HUDEP-2 (cell line): Measurements from ENCODE around the gene NOCT.
"Not testable (repeated sequence)": the region's sequence is repeated elsewhere in the genome, so short reads cannot be mapped to it uniquely, and the experiment has no call there.

Experiments used
- DNase-seq, 76 experiments: peaks; one replicate each; lab custom pipeline; 2025; ENCODE audit not compliant: unreplicated experiment in 76 of 76; lab: John Stamatoyannopoulos, UW

Gene NOCT

DNA sequence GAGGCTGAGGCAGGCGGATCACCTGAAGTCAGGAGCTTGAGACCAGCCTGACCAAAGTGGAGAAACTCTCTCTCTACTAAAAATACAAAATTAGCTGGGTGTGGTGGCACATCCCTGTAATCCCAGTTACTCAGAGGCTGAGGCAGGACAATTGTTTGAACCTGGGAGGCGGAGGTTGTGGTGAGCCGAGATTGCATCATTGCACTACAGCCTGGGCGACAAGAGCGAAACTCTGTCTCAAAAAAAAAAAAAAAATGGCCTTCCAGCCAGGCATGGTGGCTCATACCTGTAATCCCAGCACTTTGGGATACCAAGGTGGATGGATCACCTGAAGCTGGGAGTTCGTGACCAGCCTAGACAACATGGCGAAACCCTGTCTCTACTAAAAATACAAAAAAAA lies 7.3 kb upstream of the NOCT start:
- DNase-seq, result not testable (repeated sequence)

DNA sequence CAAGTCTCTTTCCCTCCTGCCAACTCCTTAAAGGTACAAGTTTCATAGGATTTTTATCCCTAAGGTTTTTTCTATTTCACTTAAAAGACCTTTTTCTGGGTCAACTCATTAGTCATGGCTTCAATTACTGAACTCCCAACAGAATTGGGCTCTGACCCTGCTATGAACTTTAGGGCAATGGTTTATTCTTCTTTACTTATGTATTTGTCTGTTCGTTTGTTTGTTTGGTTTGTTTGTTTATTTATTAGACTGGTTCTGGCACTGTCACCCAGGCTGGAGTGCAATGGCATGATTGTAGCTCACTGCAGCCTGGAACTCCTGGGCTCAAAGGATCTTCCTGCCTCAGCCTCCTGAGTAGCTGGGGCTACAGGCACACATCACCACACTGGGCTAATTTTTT lies 5.9 kb upstream of the NOCT start:
- no peak for DNase-seq

DNA sequence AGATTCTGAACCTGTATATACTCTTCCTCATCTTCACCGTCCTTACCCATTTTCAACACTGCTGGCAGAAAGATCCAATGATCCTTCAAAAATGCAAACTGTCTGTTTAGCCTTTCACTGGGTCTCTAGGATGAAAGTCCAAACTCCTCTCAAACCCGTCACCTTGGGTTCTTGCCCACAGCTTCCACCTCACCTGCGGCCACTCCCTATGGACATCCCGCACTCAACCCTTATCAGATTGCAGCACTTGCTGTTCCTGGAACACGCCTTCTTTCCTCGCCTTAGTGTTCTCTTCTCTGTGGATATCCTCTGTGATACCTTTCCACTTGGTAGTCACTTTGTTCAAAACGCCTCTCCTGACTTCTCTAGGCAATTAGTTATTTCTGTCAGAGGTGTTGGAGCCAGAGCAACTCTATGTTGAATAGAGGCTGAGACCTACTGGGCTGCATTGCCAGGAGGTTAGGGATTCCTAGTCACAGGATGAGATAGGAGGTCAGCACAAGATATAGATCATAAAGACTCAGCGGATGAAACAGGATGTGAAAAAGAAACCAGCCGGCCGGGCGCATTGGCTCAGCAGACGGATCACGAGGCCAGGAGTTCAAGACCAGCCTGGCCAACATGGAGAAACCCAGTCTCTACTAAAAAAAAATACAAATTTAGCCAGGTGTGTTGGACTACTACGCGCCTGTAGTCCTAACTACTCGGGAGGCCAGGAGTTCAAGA lies 4.2 kb upstream of the NOCT start:
- DNase-seq, result no peak

DNA sequence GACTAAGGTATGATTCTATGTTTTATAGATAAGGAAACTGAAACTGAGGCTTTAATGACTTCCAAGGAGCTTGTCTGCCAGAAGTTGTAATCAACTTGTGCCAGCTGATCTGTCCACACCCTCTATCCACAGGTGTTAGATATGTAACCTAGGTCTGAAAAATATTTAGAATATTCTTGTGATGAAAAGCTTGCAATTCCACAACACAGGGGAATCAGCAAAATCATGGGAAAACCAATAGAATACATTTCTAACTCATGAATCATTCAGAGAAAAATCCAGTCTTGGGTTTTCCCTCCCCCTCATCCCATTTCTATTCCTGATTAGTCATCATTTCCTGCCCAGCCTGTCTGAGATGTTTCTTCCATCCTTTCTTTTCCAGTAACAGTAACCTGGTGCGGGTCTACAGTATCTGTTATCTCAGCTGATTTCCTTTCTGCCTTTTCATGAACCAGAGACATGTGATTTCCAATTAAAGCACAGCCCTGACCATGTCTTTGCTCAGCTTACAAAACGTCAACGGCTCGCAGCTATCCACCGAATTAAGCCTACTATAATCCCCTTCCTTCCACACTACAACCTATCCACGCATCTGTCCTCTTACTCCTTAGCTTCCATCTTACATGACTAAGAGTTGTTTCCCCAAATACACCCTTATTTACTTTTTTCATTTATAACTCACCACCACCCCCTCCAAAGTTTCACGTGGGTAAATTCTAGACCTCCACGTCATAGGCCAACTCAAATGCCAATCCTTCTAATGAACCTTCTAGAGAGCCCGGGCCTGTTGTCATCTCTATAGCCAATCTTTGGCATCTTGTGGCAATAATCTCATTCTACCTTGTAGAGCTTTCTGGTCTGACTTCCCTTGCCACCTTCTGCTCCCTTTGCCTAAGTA lies 961 bp upstream of the NOCT start:
- peak in 12 of 76 experiments; percentile 1 to 39 (median 20) for DNase-seq

DNA sequence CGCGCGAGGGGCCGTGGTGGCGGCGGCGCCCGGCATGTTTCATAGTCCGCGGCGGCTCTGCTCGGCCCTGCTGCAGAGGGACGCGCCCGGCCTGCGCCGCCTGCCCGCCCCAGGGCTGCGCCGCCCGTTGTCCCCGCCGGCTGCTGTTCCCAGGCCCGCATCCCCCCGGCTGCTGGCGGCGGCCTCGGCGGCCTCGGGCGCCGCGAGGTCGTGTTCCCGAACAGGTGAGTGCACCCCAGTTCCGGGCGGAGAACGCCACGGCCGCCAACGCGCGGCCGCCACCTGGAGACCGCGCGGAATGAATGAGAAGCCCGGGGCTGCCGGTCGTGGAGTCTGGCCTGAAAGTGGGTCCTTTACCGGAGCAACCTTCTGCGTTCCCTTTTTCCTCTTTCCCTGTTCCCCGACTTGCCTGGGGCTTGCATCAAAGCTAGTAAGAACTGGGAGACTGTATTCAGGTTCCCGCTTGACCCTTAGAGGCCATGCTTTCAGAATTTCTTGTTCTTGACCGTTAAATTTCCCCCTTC lies 429 bp downstream of the NOCT start:
- DNase-seq, result peak in 30 of 76 experiments; percentile 7 to 74 (median 31)

DNA sequence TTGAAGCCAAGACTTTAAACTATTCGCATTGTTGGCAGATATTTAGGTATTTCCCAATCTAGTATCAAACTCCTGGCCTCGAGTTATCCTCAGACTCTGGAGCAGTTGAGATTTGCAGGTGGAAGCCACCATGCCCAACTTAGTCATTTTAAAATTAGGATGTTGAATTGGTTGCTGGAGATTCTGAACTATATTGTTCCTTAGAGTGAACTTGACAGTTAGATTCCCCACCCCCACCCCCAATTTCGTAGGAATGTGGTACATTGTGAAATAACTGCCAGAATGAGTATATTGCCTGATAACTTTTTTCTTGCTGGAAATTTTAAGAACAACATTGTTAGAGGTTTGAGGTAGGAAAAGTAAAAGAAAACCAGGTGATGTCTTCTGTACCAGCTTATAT lies 2.3 kb downstream of the NOCT start:
- no peak for DNase-seq

DNA sequence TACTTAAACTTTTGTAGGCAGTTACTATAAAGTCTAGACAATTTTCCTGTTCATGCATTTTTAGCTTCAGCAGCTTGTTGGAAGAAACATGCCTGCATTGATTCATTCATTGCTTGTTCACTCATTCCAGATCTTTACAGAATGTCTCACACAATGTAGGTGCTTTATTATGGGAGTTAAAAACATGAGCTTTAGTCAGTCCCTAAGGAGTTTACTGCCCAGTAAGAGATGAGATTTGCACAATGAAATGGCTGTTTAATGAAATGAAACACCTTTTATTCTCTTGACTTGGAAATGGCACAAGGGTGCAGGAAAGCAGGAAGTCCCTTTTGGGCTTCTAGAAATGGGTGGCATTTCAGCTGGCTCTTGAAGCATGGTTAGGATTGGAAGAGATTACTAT lies 2.9 kb downstream of the NOCT start:
- DNase-seq, result no peak

DNA sequence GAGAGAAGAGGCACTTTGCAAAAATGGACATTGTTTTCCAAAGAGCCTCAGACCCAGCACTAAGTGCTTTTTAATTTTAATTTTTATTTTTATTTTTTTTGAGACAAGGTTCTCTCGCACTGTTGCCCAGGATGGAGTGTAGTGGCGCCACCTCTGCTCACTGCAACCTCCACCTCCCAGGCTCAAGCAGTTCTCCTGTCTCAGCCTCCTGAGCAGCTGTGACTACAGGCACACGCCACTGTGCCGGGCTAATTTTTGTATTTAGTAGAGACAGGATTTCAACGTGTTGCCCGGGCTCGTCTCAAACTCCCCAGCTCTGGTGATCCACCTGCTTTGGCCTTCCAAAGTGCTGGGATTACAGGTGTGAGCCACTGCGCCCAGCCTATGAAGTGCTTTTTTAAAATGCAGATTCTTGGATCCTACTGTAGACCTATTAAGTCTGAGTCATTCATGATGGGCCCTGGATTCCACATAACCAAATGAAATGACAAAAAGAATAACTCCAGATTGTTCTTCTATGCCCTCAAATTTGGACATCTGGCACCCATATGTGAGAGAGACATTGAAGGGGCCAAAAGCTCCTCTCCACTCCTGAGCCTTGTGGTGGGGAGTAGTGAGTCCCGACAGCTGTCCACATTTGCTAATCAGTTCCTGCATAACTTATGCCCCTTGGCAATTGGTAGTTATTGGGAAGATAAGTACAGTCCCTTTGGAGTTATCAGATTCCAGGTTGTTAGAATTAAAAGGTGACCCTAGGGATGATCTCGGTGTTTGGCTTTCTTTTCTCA lies 3.6 kb downstream of the NOCT start:
- no peak for DNase-seq

DNA sequence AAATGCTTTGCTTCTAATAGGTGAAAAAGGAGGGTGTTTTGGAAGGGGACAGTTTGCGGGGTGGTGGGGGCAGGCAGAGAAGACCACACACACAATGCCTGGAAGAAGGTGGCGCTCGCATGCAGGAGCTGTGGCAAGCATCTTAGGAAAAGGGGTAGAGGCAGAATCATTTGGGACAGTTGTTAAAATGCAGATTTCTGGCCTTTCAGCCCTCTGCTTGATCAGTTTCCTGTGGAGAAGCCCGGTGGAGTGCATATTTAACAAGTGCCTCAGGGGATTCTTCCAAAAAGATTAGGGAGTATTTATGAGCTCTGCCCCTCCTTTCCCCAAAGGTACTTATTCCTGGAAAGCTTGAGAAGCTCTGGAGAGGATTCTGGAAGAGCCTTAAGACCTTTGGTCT lies 4.8 kb downstream of the NOCT start:
- DNase-seq, result no peak

DNA sequence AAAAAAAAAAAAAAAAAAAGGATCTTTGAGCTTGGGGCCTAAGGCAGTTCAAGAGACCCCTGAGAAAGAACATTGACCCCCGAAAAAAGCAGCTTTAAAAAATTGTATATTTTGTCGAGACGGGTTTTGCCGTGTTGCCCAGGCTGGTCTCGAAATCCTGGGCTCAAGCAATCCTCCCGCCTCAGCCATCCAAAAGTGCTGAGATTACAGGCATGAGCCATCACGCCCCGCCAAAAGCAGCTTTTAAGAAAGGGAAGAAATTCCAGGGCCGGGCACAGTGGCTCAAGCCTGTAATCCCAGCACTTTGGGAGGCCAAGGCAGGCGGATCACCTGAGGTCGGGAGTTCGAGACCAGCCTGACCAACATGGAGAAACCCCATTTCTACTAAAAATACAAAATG lies 5.5 kb downstream of the NOCT start:
- DNase-seq, result not testable (repeated sequence)

DNA sequence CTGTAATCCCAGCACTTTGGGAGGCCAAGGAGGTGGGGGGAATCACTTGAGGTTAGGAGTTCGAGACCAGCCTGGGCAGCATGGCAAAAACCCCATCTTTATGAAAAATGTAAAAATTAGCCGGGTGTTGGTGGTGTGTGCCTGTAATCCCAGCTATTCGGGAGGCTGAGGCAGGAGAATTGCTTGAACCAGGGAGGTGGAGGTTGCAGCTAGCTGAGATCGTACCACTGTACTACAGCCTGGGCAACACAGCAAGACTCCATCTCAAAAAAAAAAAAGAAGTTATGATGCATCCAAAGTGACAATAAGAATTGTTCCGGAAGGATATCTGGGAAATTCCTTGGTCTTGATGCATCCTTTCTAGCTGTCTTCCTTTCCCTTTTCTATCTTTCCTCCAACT lies 7.3 kb downstream of the NOCT start:
- no peak for DNase-seq

DNA sequence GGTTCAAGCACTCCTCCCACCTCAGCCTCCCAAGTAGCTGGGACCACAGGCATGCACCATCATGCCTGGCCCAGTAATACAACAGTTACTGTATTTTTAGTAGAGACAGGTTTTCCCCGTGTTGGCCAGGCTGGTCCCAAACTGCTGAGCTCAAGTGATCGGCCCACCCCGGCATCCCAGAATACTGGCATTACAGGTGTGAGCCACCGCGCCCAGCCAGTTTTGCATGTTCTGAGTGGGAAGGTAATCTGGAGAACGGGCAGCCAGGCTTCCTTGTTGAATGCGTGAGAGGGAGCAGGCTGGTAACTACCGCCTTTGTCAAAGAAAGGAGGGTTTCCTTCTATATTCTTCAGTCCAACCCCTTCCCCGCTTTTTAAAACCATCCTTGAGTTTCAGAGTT lies 9.1 kb downstream of the NOCT start:
- DNase-seq, result no peak

DNA sequence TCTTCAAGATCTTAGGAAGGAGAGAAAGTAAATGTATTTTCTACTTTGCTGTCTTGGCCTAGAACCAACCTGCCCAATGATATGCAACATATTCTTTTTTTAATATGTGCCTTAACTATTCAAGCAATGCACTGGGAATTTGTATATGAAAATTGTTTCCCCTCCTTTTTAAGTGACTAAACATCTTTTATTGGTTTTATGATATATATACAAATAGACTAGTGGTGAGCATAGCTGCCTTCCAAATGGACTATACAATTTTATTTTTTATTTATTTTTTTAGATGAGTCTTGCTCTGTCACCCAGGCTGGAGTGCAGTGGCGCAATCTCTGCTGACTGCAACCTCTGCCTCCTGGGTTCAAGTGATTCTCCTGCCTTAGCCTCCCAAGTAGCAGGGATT lies 10.3 kb downstream of the NOCT start:
- no peak for DNase-seq

DNA sequence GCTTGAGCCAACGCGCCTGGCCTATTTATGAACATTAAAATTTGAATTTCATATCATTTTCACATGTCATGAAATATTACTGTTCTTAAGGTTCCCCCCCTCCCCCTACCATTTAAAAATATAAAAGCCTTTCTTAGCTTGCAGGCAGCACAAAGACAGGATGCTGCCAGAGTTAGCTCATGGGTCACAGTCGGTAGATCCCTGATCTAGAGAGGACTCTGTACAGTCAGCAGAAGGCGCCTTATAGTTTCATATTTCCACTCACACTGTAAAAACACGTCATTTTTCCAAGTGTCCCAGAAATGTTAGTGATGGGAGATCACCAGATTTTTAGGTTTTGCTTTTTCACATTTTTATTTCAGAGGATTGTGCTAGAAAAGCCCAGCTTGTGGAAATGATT lies 12.2 kb downstream of the NOCT start:
- DNase-seq, result no peak

DNA sequence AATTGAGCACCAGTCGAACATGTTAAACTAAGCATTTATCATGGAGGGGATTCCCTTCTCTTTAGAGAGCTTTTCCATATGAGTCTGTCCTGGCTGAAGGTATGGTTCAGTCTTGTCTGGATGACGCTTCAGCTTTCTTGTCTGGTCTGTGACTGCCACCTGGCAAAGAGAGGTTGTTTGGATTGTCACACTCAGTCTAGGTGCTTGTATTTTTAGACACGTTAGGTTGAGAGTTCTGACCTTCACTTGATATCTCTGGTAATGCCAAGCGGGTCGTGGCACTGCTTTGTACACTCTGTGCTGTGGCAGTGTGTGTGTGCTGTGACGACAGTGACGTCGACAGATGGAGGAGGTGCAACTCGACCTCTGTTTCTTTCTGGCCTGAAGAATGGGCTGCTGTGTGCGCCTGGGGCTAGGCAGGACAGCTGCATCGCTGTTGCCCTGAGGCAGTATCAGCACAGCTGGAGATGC lies 12.6 kb downstream of the NOCT start:
- no peak for DNase-seq

DNA sequence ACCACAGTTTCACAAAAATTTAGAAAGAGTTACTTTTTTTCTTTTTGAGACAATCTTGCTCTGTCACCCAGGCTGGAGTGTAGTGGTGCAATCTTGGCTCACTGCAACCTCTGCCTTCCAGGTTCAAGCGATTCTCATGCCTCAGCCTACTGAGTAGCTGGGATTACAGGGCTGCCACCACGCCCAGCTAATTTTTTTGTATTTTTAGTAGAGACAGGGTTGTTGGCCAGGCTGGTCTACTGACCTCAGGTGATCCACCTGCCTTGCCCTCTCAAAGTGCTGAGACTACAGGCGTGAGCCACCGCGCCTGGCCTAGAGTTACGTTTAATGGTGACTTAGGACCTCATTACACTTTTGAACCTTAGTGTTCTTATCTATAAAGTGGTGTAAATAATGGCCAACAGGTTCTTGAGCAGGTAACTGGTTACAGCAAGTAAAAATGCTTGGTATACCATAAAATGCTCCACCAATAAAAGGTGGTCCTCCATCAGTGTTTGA lies 14.3 kb downstream of the NOCT start:
- DNase-seq, result not testable (repeated sequence)

DNA sequence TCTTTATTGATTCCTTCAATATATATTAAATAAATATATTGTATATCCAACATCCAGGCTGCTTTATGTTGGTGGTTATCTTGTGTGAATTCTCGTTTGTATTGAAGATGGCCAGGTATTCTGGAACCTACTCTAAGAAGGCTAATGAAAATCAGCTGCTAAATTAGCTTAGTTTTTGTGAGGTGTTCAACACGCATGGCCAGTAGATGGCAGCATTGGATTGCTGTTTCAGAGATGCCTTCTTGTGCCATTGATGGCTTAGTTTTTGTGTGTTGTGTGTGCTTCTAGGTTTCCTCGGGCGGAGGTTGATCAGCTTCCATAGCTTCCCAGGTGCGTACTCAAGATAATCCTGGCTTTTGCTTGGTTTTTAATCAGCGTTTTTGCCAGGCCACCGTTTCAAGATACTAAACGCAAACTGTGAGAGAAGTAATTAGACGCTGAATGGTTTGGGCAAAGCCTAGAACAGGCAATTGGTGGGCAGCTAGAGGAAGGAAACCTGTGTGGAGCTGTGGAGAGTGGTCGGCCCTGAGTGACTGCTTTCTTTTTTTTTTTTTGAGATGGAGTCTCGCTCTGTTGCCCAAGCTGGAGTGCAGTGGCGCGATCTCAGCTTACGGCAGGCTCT lies 15.1 kb downstream of the NOCT start:
- DNase-seq, result peak in 70 of 76 experiments; percentile 2 to 75 (median 45)

DNA sequence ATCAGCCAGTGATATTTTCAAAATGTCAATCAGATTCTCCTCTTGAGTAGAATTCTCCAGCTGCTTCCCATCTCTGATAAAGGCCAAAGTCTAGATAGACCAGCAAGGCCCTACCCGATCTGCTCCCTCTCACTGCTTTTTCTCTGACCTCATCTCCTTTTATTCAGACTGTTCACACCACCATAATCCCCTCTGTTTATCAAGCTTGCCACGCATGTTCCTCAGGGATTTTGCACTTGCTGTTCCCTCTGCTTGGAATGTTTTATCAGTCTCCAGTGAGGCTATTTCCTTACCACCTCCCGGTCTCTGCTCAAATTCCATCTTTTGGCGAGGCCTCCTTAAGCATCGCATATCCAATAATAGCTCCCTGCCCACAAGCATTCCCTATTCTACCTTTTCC lies 20.1 kb downstream of the NOCT start:
- no peak for DNase-seq

DNA sequence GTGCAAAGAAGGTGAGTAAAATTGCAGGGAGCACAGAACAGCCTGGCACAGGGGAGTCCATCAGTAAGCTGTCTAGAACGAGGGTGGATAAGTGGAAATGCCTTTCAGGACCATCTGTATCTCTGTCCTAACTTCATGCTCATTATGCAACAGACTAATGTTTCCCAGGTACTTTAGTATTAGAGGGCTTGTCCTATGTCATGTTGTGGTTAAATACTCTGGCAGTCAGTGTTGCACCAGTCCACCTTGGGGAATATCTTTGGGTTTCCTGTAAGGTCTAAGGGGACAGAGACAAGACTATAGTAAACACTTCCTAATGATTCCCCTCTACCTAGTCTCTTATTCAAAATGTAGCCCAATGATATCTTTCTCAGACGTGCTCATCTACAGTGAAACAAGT lies 21.3 kb downstream of the NOCT start:
- no peak for DNase-seq

DNA sequence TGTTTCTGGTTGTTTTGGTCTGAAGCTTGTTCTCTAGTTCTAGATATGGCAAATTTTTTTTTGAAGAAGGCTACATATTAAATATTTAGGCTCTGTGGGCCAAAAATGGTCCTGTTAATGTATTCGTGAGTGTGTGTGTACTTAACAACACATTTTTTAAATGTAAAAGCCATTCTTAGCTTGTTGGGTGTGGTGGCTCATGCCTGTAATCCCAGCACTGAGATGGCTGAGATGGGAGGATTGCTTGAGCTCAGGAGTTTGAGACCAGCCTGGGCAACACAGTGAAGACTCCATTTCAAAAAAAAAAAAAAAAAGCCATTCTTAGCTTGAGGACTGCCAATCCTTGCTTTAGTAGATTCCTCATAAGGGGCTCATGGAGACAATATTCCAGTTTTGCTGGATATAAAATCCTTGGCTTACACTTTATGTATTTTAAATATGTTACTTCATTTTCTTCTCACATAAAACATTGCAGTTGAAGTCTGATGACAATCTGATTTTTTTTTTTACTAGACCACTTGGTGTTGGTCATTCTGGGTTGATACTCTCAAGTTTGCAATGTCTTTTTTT lies 23.4 kb downstream of the NOCT start:
- DNase-seq, result no peak
